HepG2 (cell line): ENCODE measurements around the gene TMEM233. TPM values are rescaled to one million over a fixed set of nuclear protein-coding genes. Genes with fewer than 3 reads are reported as not detected.

Experiments
- ATAC-seq: fragments of 200-7000 bp; cut with Tn5 transposase; 3 replicates; pipeline ENCODE4 v1.9.1; 2020; ENCODE audit warnings: mild to moderate bottlenecking, moderate library complexity
- BruUV-seq: library from RNA; stranded (reverse); fragments of 400-500 nt; replicated peaks from 2 replicates; lab custom pipeline; 2021; lab: Mats Ljungman, UMichigan
- CTCF ChIA-PET: fragments of 300-600 bp; formaldehyde crosslinking; extraction: SDS; loops from one replicate; lab custom pipeline; 2021; ENCODE audit warnings: low total read pairs, inconsistent platforms, low intra/inter-chr PET ratio; lab: Yijun Ruan, JAX
- POLR2A ChIA-PET: fragments of 350-600 bp; sonication (Branson Sonifier 250); formaldehyde crosslinking; loops from one replicate; lab custom pipeline; 2020; ENCODE audit warnings: antibody characterized with exemption, inconsistent platforms; lab: Yijun Ruan, JAX
- DNase-seq: peaks from one replicate; pipeline ENCODE4 v3.0.0-alpha.2; 2015; ENCODE audit warnings: low spot score
- FAIRE-seq: peaks from 3 replicates; lab custom pipeline; 2011; peaks lifted over from hg19 to GRCh38; lab: Jason Lieb, UNC
- H2AFZ ChIP-seq: one replicate; pipeline ENCODE4 v1.6.1; 2011; ENCODE audit warnings: low read length, inconsistent platforms
- H3K27ac ChIP-seq: fragments of 300-600 bp; 3 replicates; pipeline ENCODE4 v1.8.0; 2011; ENCODE audit warnings: mixed run types, mild to moderate bottlenecking, mixed read lengths, low read length, inconsistent platforms; ENCODE audit not compliant: insufficient read depth; ENCODE audit errors: extremely low read length
- H3K27me3 ChIP-seq, 2 experiments: fragments of 200-600 bp in 1 of 2; 2 replicates in 1 of 2; 3 replicates in 1 of 2; pipeline versions ENCODE4 v1.6.0 to v1.8.0; 2011; ENCODE audit warnings: low read length in 2 of 2, mild to moderate bottlenecking in 2 of 2, moderate library complexity in 2 of 2, inconsistent platforms in 1 of 2; ENCODE audit not compliant: insufficient read depth in 2 of 2, control insufficient read depth in 1 of 2
- H3K36me3 ChIP-seq, 2 experiments: fragments of 200-600 bp in 1 of 2; replicated peaks in 1 of 2; 2 replicates in 1 of 2; 3 replicates in 1 of 2; pipeline versions ENCODE4 v1.5.1 to v1.8.0; 2011; ENCODE audit warnings: low read length in 2 of 2, inconsistent platforms in 1 of 2; ENCODE audit not compliant: insufficient read depth in 2 of 2, control insufficient read depth in 1 of 2
- H3K4me1 ChIP-seq: 2 replicates; pipeline ENCODE4 v1.5.1; 2012; ENCODE audit warnings: low read length, inconsistent platforms; ENCODE audit not compliant: insufficient read depth
- H3K4me2 ChIP-seq: 2 replicates; pipeline ENCODE4 v1.6.0; 2011; ENCODE audit warnings: low read depth, low read length, inconsistent platforms
- H3K4me3 ChIP-seq, 3 experiments: fragments of 200-600 bp in 1 of 3; sonication (generic), shearing (Covaris generic) in 1 of 3; replicated peaks in 1 of 3; 2 replicates each; pipeline ENCODE4 v1.5.1; 2011 to 2016; ENCODE audit warnings: low read length in 3 of 3, inconsistent platforms in 2 of 3, low read depth in 2 of 3, mild to moderate bottlenecking in 2 of 3, control low read depth in 1 of 3, mixed read lengths in 1 of 3; ENCODE audit not compliant: insufficient read depth in 1 of 3
- H3K79me2 ChIP-seq: one replicate; pipeline ENCODE4 v1.6.1; 2011; ENCODE audit warnings: low read length, inconsistent platforms; ENCODE audit not compliant: insufficient read depth
- H3K9ac ChIP-seq: 2 replicates; pipeline ENCODE4 v1.6.0; 2011; ENCODE audit warnings: mild to moderate bottlenecking, low read depth, low read length, inconsistent platforms; ENCODE audit not compliant: insufficient read depth
- H3K9me3 ChIP-seq: 2 replicates; pipeline ENCODE4 v1.5.1; 2012; ENCODE audit warnings: mild to moderate bottlenecking, low read length
- H4K20me1 ChIP-seq: 2 replicates; pipeline ENCODE4 v1.6.0; 2011; ENCODE audit warnings: inconsistent platforms, mild to moderate bottlenecking, low read length, moderate library complexity; ENCODE audit not compliant: insufficient read depth
- ARID5B ChIP-seq: IDR thresholded peaks from 2 replicates; pipeline ENCODE4 v1.4.0; 2020; ENCODE audit warnings: mild to moderate bottlenecking, missing genetic modification reagents
- CREB1 ChIP-seq, 2 experiments: fragments of 450-650 bp in 1 of 2; IDR thresholded peaks; 2 replicates each; pipeline ENCODE4 v1.6.1; 2016 to 2017; ENCODE audit warnings: control low read depth in 1 of 2, mild to moderate bottlenecking in 1 of 2, missing compliant biosample characterization in 1 of 2, missing genetic modification characterization in 1 of 2
- ELF3 ChIP-seq: IDR thresholded peaks from 2 replicates; pipeline ENCODE4 v1.6.1; 2016; ENCODE audit warnings: missing genetic modification reagents, missing compliant biosample characterization
- FOXA1 ChIP-seq, 2 experiments: fragments of 450-650 bp in 1 of 2; sonication (generic) in 1 of 2; formaldehyde crosslinking in 1 of 2; IDR thresholded peaks; 2 replicates each; pipeline versions ENCODE4 v1.4.0 to v1.6.1; 2016 to 2020; ENCODE audit warnings: missing genetic modification reagents in 1 of 2
- MXI1 ChIP-seq: IDR thresholded peaks from 3 replicates; pipeline ENCODE4 v1.6.1; 2012; ENCODE audit warnings: low read depth, low read length, inconsistent platforms, borderline replicate concordance
- PHF21A ChIP-seq: sonication (generic); formaldehyde crosslinking; IDR thresholded peaks from 2 replicates; pipeline ENCODE4 v1.5.0; 2020; ENCODE audit warnings: mild to moderate bottlenecking, missing genetic modification reagents
- PPARG ChIP-seq: conservative IDR thresholded peaks from 2 replicates; pipeline ENCODE4 v1.6.1; 2016; ENCODE audit warnings: missing biosample characterization, missing genetic modification reagents
- SALL1 ChIP-seq: sonication (generic); formaldehyde crosslinking; IDR thresholded peaks from 2 replicates; pipeline ENCODE4 v1.8.0; 2022; ENCODE audit warnings: mild to moderate bottlenecking, missing genetic modification reagents
- SETDB1 ChIP-seq: sonication (generic); formaldehyde crosslinking; IDR thresholded peaks from 2 replicates; pipeline ENCODE4 v1.5.1; 2020; ENCODE audit warnings: missing genetic modification reagents, mild to moderate bottlenecking, borderline replicate concordance
- TBX2 ChIP-seq: sonication (generic); formaldehyde crosslinking; IDR thresholded peaks from 2 replicates; pipeline ENCODE4 v1.5.0; 2020; ENCODE audit warnings: missing genetic modification reagents, mild to moderate bottlenecking, borderline replicate concordance
- ZBTB42 ChIP-seq: sonication (generic); formaldehyde crosslinking; IDR thresholded peaks from 2 replicates; pipeline ENCODE4 v1.5.0; 2020; ENCODE audit warnings: mild to moderate bottlenecking, missing genetic modification reagents
- ZFP1 ChIP-seq: IDR thresholded peaks from 2 replicates; pipeline ENCODE4 v1.6.1; 2016
- ZNF232 ChIP-seq: sonication (generic); formaldehyde crosslinking; IDR thresholded peaks from 2 replicates; pipeline ENCODE4 v1.4.0; 2020; ENCODE audit warnings: missing genetic modification reagents, borderline replicate concordance
- ZNF281 ChIP-seq: sonication (generic); formaldehyde crosslinking; IDR thresholded peaks from 2 replicates; pipeline ENCODE4 v1.4.0; 2020; ENCODE audit warnings: missing genetic modification reagents, borderline replicate concordance
- ZNF326 ChIP-seq: sonication (generic); formaldehyde crosslinking; IDR thresholded peaks from 2 replicates; pipeline ENCODE4 v1.4.0; 2020; ENCODE audit warnings: missing genetic modification reagents, borderline replicate concordance
- ZNF331 ChIP-seq: sonication (generic); formaldehyde crosslinking; IDR thresholded peaks from 2 replicates; pipeline ENCODE4 v1.4.0; 2020; ENCODE audit warnings: missing genetic modification reagents
- WGBS: methylation state at CpG from one replicate; pipeline ENCODE4 v1.1.6; 2017; ENCODE audit warnings: low lambda C conversion rate; 5-methylcytosine and 5-hydroxymethylcytosine counted together
- in situ Hi-C: cut with HindIII; loops from 2 replicates; pipeline ENCODE4 v1.10.0; 2017; ENCODE audit warnings: low pct_unique_long_range_greater_than_20kb; ENCODE audit not compliant: extremely low pct_ligation_motif_present
- intact Hi-C: fragments of 100-400 bp; cut with micrococcal nuclease; formaldehyde crosslinking; loops from one replicate; pipeline ENCODE4 v1.10.0; 2022; ENCODE audit not compliant: unreplicated experiment
- polyA plus RNA-seq, 8 experiments: library from polyadenylated mRNA; depleted of rRNA in 3 of 8; stranded (reverse) in 7 of 8; unstranded in 1 of 8; fragments of >200 nt; fragmentation: Illumina TruSeq in 4 of 8; extraction: Trizol in 4 of 8; gene quantifications; 2 replicates each; pipeline versions ENCODE4 v1.2.1 to v1.2.3, GENCODE V29; 2011 to 2016; ENCODE audit warnings: low read depth in 4 of 8, missing spikeins in 1 of 8, mixed read lengths in 1 of 8; ENCODE audit not compliant: insufficient read depth in 1 of 8
- total RNA-seq, 5 experiments: library from RNA; depleted of rRNA; stranded (reverse); fragments of >200 nt; fragmentation: Illumina TruSeq; extraction: Trizol; gene quantifications; 2 replicates each; pipeline ENCODE4 v1.2.3, GENCODE V29; 2016; ENCODE audit warnings: low read depth in 1 of 5

Gene TMEM233
- total and polyA plus RNA-seq, 2 of the 13 experiments (the other 11 are each of a cell fraction or from before 2014, with no cell fraction given): 0.03 TPM; not detected in 1

GRCh38 chr12:119683413-119683812 lies 89.8 kb downstream of the TMEM233 start (continued):
- TF ChIP-seq ZNF326 (CRISPR knock-in tag): no peak
- TF ChIP-seq MXI1: peak; percentile 14; the same call in 1 of the 3 replicates
- no peak for TF ChIP-seq ZFP1 (CRISPR knock-in tag)
- TF ChIP-seq ZNF331 (CRISPR knock-in tag): no peak
- no peak for TF ChIP-seq SETDB1 (CRISPR knock-in tag)

GRCh38 chr12:119683816-119684215 lies 90.2 kb downstream of the TMEM233 start:
- in situ Hi-C loops: no loop called here
- peak overlapping the region; percentile 65 for H3K27ac ChIP-seq
- H3K27me3 ChIP-seq: no peaks in the 10 kb centered on the region
- H3K9ac ChIP-seq: 0 out of 2 replicates have a peak overlapping the region, but pooled peaks have one; percentile 18
- 0% methylated on average over 3 of the region's 3 CpGs for WGBS
- BruUV-seq: no TSS peak
- CTCF ChIA-PET: no interaction called here
- intact Hi-C loops: no loop called here
- H3K36me3 ChIP-seq: peaks cover 8 to 30% of the 10 kb centered on the region in 2 experiments; a peak in 4 of 5 replicates
- H3K4me1 ChIP-seq: peaks cover 89% of the 10 kb centered on the region
- H3K79me2 ChIP-seq: no peaks in the 10 kb centered on the region
- peak; percentile 86 for FAIRE-seq
- H3K9me3 ChIP-seq: no peaks in the 10 kb centered on the region
- peak overlapping the region in 1 of 3 experiments; percentile 35; a peak in 1 of 6 replicates for H3K4me3 ChIP-seq
- H3K4me2 ChIP-seq: peak overlapping the region; percentile 60
- DNase-seq: peak; percentile 84
- H2AFZ ChIP-seq: no peak overlapping the region
- no peaks in the 10 kb centered on the region for H4K20me1 ChIP-seq
- ATAC-seq: peak; percentile 87
- POLR2A ChIA-PET: interaction anchor here (1.4 to 6.1 kb wide), 3 partner anchors 10 to 15 kb away, joined by 3 to 40 read pairs (median 6); partner anchors contain the start of gene PRKAB1
- TF ChIP-seq SALL1 (CRISPR knock-in tag) (peak; percentile 20; the same call in 1 of the 2 replicates), ELF3 (peak; percentile 65; the same call in 1 of the 2 replicates), CREB1 (IDR thresholded peaks at IDR 0.05) (no peak), CREB1 (CRISPR knock-in tag; IDR thresholded peaks at IDR 0.05) (peak; percentile 43; the same call in 1 of the 2 replicates), TBX2 (peak; percentile 54; the same call in 1 of the 2 replicates), ARID5B (CRISPR knock-in tag) (peak; percentile 78), PPARG (CRISPR knock-in tag) (0 out of 2 replicates have a peak, but pooled peaks have one; percentile 16), FOXA1 (IDR thresholded peaks at IDR 0.05) (no peak), FOXA1 (CRISPR knock-in tag; IDR thresholded peaks at IDR 0.05) (peak; percentile 14; the same call in 1 of the 2 replicates), ZNF232 (CRISPR knock-in tag) (peak; percentile 96; the same call in 1 of the 2 replicates), PHF21A (CRISPR knock-in tag) (0 out of 2 replicates have a peak, but pooled peaks have one; percentile 40), ZBTB42 (CRISPR knock-in tag) (no peak), ZNF281 (CRISPR knock-in tag) (peak; percentile 64; the same call in 1 of the 2 replicates)
